HG02610 (cell line): Measurements from ENCODE around the gene MISP3.
A peak's percentile ranks its signal among the peaks of the same experiment; 100 is the strongest.

Source experiments
- ATAC-seq: cut with Tn5 transposase; IDR thresholded peaks from one replicate; pipeline ENCODE4 v1.9.1; 2021; ENCODE audit warnings: mild to moderate bottlenecking, moderate library complexity; ENCODE audit not compliant: unreplicated experiment

Gene MISP3

GRCh38 chr19:14101003-14101545 is 28.5 kb downstream of the MISP3 start:
- ATAC-seq, result no peak

GRCh38 chr19:14102102-14102696 is 29.6 kb downstream of the MISP3 start:
- ATAC-seq, result no peak

DNA sequence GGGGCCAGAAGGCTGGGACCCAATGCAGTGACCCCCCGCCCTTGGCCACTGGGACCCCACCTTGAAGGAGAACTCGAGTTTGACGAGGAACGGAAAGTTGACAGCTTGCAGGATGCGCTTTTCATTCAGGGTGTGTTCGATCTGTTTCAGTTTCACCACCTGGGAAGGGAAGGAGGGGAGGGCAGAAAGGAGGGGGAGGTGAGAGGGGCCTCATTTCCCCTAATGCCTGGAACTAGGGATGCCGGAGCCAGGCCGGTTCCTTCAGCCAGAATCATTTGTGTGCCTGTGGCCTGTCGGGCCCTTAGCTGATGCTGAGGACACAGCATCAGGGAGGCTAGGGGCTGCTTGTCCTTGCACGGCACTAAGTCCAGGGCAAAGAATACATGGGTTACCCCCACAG is 30.2 kb downstream of the MISP3 start:
- ATAC-seq, result no peak

DNA sequence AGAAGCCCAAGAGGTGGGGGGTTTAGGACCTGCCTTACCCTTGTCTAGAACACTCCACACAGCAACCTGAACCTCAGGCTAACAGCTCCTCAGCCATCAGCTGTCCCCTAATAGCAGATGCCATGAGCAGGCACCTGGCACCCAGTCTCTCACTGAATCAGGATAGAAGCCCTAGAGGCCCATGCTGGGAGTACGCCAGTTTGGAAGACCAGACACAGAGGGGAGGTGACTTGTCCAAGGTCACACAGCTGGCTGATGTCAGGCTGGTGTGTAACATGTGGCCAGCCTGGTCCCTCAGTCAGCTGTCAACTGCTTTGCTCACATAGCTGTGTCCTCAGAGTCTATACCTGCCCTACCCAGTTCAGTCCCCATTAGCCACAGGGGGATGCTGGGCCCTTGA is 30.7 kb downstream of the MISP3 start:
- no peak for ATAC-seq

GRCh38 chr19:14105680-14106079 is 33.1 kb downstream of the MISP3 start:
- ATAC-seq, result no peak

DNA sequence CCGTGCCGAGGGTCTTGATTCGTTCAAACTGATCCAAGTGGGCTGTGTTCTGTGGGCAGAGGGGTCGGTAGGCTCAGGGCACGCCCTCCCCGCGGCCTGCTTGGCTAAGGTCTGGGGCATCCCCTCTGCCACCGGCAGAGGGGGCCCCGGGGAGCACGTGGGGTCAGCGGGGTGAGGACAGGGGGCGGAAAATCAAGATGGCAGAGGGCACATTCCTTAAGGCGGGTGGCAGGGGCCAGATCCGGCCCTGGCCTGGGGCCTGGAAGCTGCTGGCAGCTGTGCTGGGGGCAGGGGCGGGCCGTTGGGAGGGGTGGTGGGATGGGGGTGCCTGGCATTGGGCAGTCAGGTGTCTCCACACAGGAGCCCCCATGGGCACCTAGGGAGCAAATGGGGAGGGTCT is 34.3 kb downstream of the MISP3 start:
- ATAC-seq, result no peak

DNA sequence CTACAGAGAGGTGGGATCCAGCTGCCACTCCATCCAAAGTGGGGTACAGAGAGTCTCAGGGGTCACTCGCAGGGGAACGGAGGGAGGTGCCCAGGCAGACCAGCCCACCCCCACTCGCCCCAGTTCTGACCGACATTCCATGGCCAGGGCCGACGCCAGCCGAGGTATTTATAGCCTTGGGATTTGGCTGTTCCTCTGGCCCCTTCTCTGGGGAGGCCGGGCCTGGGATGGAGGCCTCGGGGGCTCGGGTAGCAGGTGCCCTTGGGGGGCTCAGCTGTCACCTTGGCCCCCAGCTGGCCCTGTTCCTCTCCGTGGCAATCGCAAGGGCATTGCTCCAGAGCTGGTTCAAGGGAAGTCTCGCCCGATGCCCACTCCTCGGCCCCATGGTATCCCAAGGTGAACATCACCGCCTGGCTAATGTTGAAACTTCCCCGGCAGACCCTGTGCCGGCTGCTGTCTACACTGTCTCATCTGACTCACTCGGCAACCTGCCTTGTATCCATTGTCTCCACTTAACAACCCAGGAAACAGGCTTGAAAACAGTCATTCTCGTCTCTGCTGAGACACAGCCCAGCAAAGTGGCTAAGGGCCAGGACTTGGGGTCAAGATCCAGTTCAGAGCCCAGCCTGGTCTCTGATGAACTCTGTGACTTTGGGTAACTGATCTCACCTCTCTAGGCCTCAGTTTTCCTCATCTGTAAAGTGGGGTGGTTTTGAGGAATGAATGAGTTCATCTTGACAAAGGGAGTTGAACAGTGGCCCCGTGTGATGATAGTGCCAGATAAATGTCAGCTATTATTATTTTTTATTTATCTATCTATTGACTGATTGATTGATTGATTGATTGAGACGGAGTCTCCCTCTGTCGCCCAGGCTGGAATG is 35.2 kb downstream of the MISP3 start:
- no peak for ATAC-seq

DNA sequence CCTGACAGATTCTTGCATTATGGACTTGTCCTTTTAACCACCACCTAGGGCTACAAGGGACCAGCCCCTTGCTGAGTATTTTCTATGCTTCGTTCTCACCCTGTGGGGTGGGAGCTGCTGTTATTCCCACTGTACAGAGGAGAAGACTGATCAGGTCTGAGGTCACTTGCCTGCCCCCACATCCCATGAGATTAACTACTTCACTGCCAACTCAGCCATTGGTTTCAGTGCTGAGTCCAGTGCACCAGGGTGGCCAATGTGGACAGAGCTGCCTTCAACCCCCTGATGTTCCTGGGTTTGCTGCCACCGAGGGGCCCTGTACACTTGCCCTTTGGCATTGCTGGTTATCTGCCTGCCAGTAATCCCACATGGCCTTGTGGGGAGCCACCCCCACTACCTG is 38.1 kb downstream of the MISP3 start:
- no peak for ATAC-seq

DNA sequence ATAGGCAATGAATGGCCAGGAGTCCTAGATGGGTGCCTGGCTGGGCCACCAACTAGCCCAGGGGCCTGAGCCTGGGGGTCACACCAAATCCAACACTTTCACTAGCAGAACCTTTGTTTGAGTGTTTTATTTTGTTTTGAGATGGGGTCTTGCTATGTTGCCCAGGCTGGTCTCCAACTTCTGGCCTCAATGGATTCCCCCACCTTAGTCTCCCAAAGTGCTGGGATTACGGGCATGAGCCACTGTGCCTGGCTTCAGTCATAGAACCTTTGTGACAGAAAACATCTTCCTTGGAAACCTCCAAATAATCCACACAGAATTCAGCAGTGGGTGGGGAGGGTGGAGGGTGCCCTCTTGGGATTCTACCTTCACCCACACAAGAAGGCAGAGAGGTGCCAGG is 38.9 kb downstream of the MISP3 start:
- ATAC-seq, result no peak

DNA sequence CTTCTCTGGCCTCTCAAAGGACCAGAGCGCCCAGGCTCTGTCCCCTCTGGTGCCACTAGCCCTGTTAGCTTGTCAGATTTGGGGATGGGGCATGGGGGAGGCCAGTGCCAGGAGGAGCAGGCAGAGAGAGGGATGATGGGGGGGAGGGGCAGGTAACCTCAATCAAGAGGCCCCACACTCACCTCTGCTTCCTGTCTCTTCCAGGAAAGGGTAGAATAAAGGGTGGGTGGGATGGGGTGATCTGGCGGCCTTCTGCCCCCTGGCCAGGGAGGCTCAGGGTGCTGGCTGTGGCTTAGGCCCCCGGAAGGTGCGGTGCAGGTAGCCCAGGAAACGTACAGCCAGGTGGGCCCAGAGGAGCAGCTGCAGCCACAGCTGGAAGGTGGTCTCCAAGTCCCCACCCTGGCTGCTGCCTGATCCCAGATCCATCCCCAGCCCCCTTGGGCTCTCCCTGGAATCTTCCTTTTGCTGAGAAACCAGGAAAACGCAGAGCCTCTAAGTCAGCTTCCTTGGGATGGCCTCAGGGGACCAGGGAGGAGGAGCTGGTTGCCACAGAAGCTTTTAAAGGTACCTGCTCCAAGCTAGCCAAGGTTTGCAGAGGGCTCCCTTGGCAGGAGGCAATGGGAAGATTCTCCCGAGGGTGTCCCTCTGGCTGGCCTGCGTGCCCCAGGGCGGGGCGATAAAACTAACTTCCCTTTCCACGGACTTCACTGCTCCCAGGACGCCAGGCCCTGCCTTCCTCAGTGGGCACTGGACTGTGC is 39.6 kb downstream of the MISP3 start:
- no peak for ATAC-seq

GRCh38 chr19:14112809-14113385 is 40.3 kb downstream of the MISP3 start:
- no peak for ATAC-seq

DNA sequence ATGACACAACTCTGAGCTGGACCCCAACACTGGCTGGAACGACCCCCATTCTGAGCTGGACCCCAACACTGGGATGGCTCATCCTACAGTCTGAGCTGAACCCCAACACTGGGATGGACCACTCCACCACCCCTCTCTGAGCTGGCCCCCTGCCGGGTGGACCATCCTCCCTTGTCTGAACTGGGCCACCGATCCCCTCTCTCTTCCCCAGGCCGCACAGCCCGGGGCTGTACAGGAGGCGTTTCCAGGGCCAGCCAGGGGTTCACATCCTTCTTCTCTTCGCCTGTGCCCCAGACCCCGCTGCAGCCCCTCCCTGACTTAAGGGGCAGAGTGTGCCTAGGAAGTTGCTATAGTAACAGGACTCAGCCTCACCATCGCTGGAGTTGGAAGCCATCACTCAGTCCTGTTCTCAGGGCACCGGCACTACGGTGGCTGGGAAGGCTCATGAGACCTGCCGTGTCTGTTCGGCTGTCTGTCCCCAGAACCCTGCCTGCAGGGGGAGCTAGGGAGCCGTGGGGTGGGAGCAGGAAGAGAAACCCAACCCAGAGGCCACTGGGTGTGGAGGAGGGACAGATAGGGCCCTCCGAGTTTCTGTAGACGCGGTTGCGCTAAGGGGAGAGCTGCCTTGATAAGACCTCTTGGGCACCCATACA is 41.3 kb downstream of the MISP3 start:
- no peak for ATAC-seq

DNA sequence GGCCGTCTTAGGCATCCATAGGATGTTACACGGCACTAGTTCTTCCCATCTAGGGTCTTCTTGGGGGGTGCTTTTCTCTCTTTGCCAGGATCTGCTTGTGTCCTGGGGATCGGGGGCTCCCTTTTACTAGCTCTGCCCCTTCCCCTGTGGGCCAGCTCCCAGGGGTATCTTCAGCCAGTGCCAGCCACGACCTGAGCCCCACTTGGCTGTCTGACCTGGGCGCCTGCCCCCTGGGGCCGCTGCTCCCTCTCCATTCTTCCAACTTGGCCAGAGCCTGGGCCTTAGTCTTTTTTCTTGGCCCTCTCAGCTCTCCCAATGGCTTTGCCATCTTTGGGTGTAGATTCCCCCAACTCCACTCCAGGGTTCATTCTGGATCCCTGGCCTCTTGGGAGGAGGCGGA is 41.9 kb downstream of the MISP3 start:
- ATAC-seq, result no peak

- no peak for ATAC-seq
Observed at GRCh38 chr19:14114854-14115253, 42.3 kb downstream of the MISP3 start.

- no peak for ATAC-seq
Observed at GRCh38 chr19:14115756-14116155, 43.2 kb downstream of the MISP3 start.

DNA sequence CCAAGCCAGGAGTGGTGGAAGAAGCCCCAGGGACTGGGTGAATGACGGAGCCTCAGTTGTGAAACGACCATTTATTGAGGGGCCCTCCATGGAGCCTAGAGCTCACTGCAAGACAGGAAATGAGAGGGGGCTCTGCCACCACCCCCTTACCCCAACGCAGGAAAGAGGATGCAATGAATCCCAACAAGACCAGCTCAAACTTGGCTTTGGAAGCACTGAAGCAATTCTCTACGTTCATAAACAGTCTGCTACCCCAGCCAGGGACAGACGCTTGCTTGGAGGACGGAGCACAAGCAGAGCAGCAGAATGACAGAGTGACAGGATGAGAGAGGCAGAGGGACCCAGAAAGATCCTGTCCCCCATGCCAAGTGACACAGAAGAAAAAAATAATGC is 43.9 kb downstream of the MISP3 start:
- no peak for ATAC-seq

DNA sequence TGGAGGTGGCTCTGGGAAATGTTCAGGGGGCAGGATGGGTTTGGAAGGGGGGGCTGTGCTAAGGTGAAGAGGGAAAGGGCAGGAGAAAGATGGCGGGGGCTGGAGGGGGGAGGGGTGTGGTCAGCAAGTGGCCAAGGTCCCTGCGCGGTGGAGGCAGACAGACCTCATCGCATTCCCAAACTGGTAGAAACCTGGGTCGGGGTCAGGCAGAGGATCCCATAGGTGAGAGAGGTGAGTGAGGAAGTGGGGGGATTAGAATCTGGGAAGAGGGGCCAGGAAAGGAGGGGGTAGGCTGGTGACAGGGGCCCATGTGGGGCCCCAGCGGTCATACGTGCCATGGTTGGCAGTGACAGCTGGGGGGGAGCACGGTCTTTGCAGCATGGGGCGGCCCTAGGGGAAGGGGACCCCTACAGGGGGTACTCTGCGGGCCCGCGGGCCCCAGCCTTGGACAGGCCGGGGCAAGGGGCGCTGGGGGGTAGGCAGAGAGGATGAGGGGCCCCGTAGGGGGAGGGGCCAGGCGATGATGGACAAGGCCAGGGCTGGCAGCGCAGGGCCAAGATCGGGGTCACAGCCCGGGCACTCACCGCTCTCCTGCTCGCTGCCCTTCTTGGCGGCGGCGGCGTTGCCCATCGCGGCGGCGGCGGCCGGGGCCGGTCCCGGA is 44.5 kb downstream of the MISP3 start:
- ATAC-seq, result no peak

GRCh38 chr19:14117668-14118164 is 45.1 kb downstream of the MISP3 start, which contains the start of gene PRKACA:
TSS of gene PRKACA (minus strand) at chr19:14117762. CDS start at chr19:14117547, 215 bp downstream.
- ATAC-seq, result peak; percentile 92

GRCh38 chr19:14118165-14119051 is 45.8 kb downstream of the MISP3 start:
- ATAC-seq, result peak; percentile 13
